Kidney glomerular epithelial cell (primary cell): ENCODE results near the gene TTC28.

Experiments
- DNase-seq: peaks from one replicate; lab custom pipeline; 2025; lab: John Stamatoyannopoulos, UW

Gene TTC28

GRCh38 chr22:27986937-27987336, 692.7 kb downstream of the TTC28 start:
- no peak for DNase-seq

GRCh38 chr22:27986459-27986858, 693.2 kb downstream of the TTC28 start:
- no peak for DNase-seq

GRCh38 chr22:27985323-27986275, 694.0 kb downstream of the TTC28 start:
- no peak for DNase-seq

- DNase-seq: no peak
These were observed 694.9 kb downstream of the TTC28 start for GRCh38 chr22:27984723-27985122.

- DNase-seq: no peak
These were observed 695.5 kb downstream of the TTC28 start for GRCh38 chr22:27984001-27984695.

GRCh38 chr22:27983361-27983791, 696.3 kb downstream of the TTC28 start:
- DNase-seq: no peak

GRCh38 chr22:27982630-27983180, 696.9 kb downstream of the TTC28 start:
- DNase-seq: no peak

- no peak for DNase-seq
These were observed 697.5 kb downstream of the TTC28 start for GRCh38 chr22:27982106-27982505.

- no peak for DNase-seq
These were observed 699.1 kb downstream of the TTC28 start for GRCh38 chr22:27980424-27981148.

GRCh38 chr22:27978802-27979201, 700.8 kb downstream of the TTC28 start:
- DNase-seq: no peak

GRCh38 chr22:27978317-27978716, 701.3 kb downstream of the TTC28 start:
- no peak for DNase-seq

GRCh38 chr22:27976586-27976985, 703.1 kb downstream of the TTC28 start:
- DNase-seq: no peak

- no peak for DNase-seq
These were observed 704.1 kb downstream of the TTC28 start for GRCh38 chr22:27975381-27976013.

- no peak for DNase-seq
These were observed 705.8 kb downstream of the TTC28 start for GRCh38 chr22:27973846-27974245.

GRCh38 chr22:27972732-27973698, 706.6 kb downstream of the TTC28 start:
- no peak for DNase-seq

- DNase-seq: no peak
These were observed 707.7 kb downstream of the TTC28 start for GRCh38 chr22:27971926-27972325.

- DNase-seq: no peak
These were observed 708.9 kb downstream of the TTC28 start for GRCh38 chr22:27970596-27971220.

GRCh38 chr22:27966168-27967064, 713.2 kb downstream of the TTC28 start:
- DNase-seq: no peak
